ENCODE data around the gene CCDC117. TPM values are rescaled to one million over a fixed set of nuclear protein-coding genes. Genes with fewer than 3 reads are reported as not detected.

The CCDC117 gene, protein sequence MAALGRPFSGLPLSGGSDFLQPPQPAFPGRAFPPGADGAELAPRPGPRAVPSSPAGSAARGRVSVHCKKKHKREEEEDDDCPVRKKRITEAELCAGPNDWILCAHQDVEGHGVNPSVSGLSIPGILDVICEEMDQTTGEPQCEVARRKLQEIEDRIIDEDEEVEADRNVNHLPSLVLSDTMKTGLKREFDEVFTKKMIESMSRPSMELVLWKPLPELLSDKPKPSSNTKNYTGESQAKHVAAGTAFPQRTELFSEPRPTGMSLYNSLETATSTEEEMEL
- polyA plus RNA-seq, result 10 to 100 TPM in 2 of 4 donors, 1 to 10 TPM in 2; 7.8 to 33.4 (median 9.4) TPM
- long read RNA-seq, donor 1, transcript CCDC117-201 (5 exons, 3,985 nt), result major isoform, 19 of 19 reads
- long read RNA-seq, donor 1, partial matches to known transcripts, result 0 of 19 reads
- long read RNA-seq, donor 1, other reads (novel, unspliced or antisense), result 0 of 19 reads
- long read RNA-seq, donor 2, partial matches to known transcripts, result 0 of 3 reads
- long read RNA-seq, donor 2, other reads (novel, unspliced or antisense), result 0 of 3 reads
- long read RNA-seq, donor 3, partial matches to known transcripts, result 0 of 4 reads
- long read RNA-seq, donor 3, other reads (novel, unspliced or antisense), result 0 of 4 reads
- long read RNA-seq, donor 4, result 0 reads
- long read RNA-seq, donor 5, partial matches to known transcripts, result 0 of 2 reads
- long read RNA-seq, donor 5, other reads (novel, unspliced or antisense), result 0 of 2 reads
- long read RNA-seq, donor 6, transcript CCDC117-201 (5 exons, 3,985 nt), result major isoform, 9 of 9 reads
- long read RNA-seq, donor 6, partial matches to known transcripts, result 0 of 9 reads
- long read RNA-seq, donor 6, other reads (novel, unspliced or antisense), result 0 of 9 reads
- long read RNA-seq, donor 7, transcript CCDC117-201 (5 exons, 3,985 nt), result major isoform, 10 of 11 reads
- long read RNA-seq, donor 7, partial matches to known transcripts, result 0 of 11 reads
- long read RNA-seq, donor 7, other reads (novel, unspliced or antisense), result 0 of 11 reads
- long read RNA-seq, donor 8, result 0 reads
- long read RNA-seq, donor 9, partial matches to known transcripts, result 0 of 2 reads
- long read RNA-seq, donor 9, other reads (novel, unspliced or antisense), result 0 of 2 reads
- long read RNA-seq, donor 10, transcript CCDC117-201 (5 exons, 3,985 nt), result major isoform, 6 of 6 reads
- long read RNA-seq, donor 10, partial matches to known transcripts, result 0 of 6 reads
- long read RNA-seq, donor 10, other reads (novel, unspliced or antisense), result 0 of 6 reads

DNA sequence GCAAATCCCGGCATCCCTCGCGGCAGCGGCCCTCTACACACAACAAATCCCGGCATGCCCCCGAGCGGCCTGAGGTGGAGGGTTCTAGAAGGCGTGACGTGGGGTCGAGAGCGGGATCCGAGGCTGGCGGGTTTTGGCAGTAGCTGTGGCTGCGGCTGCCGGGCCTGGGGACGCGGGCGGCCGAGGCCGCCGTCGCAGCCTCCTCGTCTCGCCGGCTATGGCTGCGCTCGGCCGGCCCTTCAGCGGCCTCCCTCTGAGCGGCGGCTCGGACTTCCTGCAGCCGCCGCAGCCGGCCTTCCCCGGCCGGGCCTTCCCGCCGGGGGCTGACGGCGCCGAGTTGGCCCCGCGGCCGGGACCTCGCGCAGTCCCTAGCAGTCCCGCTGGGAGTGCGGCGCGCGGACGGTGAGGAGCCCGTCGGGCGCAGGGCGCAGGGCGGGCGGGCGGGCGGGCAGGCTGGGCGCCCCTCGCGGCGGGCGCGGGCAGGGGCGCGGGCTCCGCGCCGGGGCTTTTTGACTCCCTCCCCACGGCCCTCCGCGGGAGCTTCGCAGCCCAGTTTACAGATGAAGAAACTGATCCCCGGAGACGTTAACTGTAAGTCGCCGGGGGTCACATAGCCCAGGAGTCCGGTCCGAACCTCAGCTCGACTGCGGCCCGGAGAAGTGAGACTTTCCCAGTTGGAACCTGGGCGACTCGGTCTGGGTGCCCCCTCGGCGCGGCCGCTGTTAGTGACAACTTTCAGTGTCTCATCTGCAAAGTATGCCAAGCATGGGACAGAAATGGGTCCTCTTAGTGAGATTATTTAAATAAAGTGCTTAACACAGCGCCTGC lies at the start of gene CCDC117:
CCDC117 (plus strand) TSS at position 63 of the 828 bp plus-strand sequence; CDS start at position 218, 155 bp downstream.
- H3K36me3 ChIP-seq (ENCODE audit: control insufficient read depth in 3 of 3, insufficient read depth in 2 of 3, low read depth in 1 of 3, low read length in 3 of 3), result peaks cover 0 to 30% (median 4%) of the 10 kb centered on the region in 3 donors
- 0 to 1% (median 0%) methylated on average over 60 to 92 of the region's 92 CpGs for WGBS, 3 donors
- FAIRE-seq (no peak), DNase-seq (peak; percentile 93 to 98)
- peaks cover 0 to 4% of the 10 kb centered on the region in 2 donors for H3K9me3 ChIP-seq (ENCODE audit: control insufficient read depth in 2 of 2, insufficient read depth in 1 of 2, low read depth in 1 of 2, low read length in 1 of 2)
- H3K4me1 ChIP-seq (ENCODE audit: control insufficient read depth in 3 of 3, insufficient read depth in 2 of 3, low read depth in 1 of 3, low read length in 2 of 3), result peaks cover 0 to 13% (median 3%) of the 10 kb centered on the region in 3 donors
- peak within 1 kb of the TSS; percentile 72 to 96 (median 85) for H3K27ac ChIP-seq (ENCODE audit: low read depth in 1 of 3, low read length in 2 of 3)
- peak within 1 kb of the TSS; percentile 71 to 91 (median 84) for H3K4me3 ChIP-seq (ENCODE audit: low read depth in 1 of 3, low read length in 3 of 3)
- H3K27me3 ChIP-seq (ENCODE audit: control insufficient read depth in 3 of 3, insufficient read depth in 3 of 3, low read length in 3 of 3), result no peaks in the 10 kb centered on the region

DNA sequence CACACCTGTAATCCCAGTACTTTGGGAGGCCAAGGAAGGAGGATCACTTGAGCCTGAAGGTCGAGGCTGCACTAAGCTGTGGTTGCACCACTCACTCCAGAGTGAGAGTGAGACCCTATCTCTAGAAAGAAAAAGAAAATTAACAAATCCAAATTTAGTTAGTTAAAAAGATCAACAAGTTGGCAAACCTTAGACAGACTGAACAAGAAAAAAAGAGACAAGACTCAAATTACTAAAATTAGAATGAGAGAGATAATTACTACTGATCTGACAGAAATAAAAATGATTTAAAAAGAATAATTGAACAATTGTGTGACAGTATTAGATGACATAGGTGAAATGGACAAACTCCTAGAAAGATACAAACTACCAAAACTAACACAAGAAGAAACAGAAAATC lies 44.5 kb upstream of the CCDC117 start:
- 86 to 94% (median 86%) methylated on average over 1 of the region's 1 CpG for WGBS, 3 donors
- no peak overlapping the region for H3K27ac ChIP-seq (ENCODE audit: low read depth in 1 of 3, low read length in 2 of 3)
- no peaks in the 10 kb centered on the region for H3K9me3 ChIP-seq (ENCODE audit: control insufficient read depth in 2 of 2, insufficient read depth in 1 of 2, low read depth in 1 of 2, low read length in 1 of 2)
- no peak for DNase-seq
- no peak for FAIRE-seq
- H3K4me1 ChIP-seq (ENCODE audit: control insufficient read depth in 3 of 3, insufficient read depth in 2 of 3, low read depth in 1 of 3, low read length in 2 of 3), result no peaks in the 10 kb centered on the region
- H3K27me3 ChIP-seq (ENCODE audit: control insufficient read depth in 3 of 3, insufficient read depth in 3 of 3, low read length in 3 of 3), result no peaks in the 10 kb centered on the region
- H3K36me3 ChIP-seq (ENCODE audit: control insufficient read depth in 3 of 3, insufficient read depth in 2 of 3, low read depth in 1 of 3, low read length in 3 of 3), result peaks cover 0 to 43% (median 0%) of the 10 kb centered on the region in 3 donors
- no peak overlapping the region for H3K4me3 ChIP-seq (ENCODE audit: low read depth in 1 of 3, low read length in 3 of 3)

DNA sequence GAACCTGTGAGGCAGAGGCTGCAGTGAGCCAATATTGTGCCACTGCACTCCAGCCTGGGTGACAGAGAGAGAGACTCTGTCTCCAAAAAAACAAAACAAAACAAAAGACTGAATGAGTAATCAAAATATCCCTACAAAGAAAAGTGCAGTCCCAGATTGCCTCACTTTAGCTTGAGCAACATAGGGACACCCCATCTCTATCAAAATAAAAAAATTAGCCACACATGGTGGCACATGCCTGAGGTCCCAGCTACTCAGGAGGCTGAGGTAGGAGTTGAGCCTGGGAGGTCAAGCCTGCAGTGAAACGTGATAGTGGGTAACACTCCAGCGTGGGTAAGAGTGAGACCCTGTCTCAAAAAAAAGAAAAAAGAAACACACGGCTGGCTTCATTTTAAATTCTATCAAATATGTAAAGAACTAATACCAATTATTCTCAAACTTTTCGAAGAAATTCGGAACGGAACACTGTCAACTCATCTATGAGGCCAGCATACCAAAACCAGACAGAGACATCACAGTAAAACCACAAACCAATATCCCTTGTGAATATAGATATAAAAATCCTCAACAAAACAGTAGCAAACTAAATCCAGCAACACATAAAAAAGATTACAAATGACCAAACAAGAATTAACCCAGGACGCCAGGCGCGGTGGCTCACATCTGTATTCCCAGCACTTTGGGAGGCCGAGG lies 43.7 kb upstream of the CCDC117 start:
- no peak for FAIRE-seq
- Histone ChIP-seq H3K27me3 (ENCODE audit: control insufficient read depth in 3 of 3, insufficient read depth in 3 of 3, low read length in 3 of 3) (no peaks in the 10 kb centered on the region), H3K4me3 (ENCODE audit: low read depth in 1 of 3, low read length in 3 of 3) (no peak overlapping the region), H3K36me3 (ENCODE audit: control insufficient read depth in 3 of 3, insufficient read depth in 2 of 3, low read depth in 1 of 3, low read length in 3 of 3) (peaks cover 0 to 44% (median 0%) of the 10 kb centered on the region in 3 donors), H3K27ac (ENCODE audit: low read depth in 1 of 3, low read length in 2 of 3) (no peak overlapping the region), H3K9me3 (ENCODE audit: control insufficient read depth in 2 of 2, insufficient read depth in 1 of 2, low read depth in 1 of 2, low read length in 1 of 2) (no peaks in the 10 kb centered on the region), H3K4me1 (ENCODE audit: control insufficient read depth in 3 of 3, insufficient read depth in 2 of 3, low read depth in 1 of 3, low read length in 2 of 3) (no peaks in the 10 kb centered on the region)
- 92 to 96% (median 94%) methylated on average over 10 of the region's 10 CpGs for WGBS, 3 donors
- no peak for DNase-seq

DNA sequence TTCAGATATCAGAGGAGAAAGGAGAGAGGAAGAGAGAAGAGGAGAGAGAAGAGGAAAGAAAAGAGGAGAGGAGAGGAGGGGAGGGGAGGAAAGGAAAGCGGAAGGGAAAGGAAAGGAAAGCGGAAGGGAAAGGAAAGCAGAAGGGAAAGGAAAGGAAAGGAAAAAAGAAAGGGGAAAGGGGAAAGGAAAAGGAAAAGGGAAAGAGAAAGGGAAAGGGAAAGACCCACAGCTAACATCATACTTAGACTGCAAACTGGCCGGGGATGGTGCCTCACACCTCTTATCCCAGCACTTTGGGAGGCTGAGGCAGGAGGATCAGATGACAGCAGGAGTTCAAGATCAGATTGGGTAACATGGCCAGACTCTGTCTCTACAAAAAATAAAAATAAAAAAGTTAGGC lies 42.3 kb upstream of the CCDC117 start:
- DNase-seq, result no peak
- WGBS, 3 donors, result 92 to 98% (median 96%) methylated on average over 3 of the region's 3 CpGs
- peaks cover 0 to 43% (median 0%) of the 10 kb centered on the region in 3 donors for H3K36me3 ChIP-seq (ENCODE audit: control insufficient read depth in 3 of 3, insufficient read depth in 2 of 3, low read depth in 1 of 3, low read length in 3 of 3)
- no peak overlapping the region for H3K27ac ChIP-seq (ENCODE audit: low read depth in 1 of 3, low read length in 2 of 3)
- H3K27me3 ChIP-seq (ENCODE audit: control insufficient read depth in 3 of 3, insufficient read depth in 3 of 3, low read length in 3 of 3), result no peaks in the 10 kb centered on the region
- H3K4me3 ChIP-seq (ENCODE audit: low read depth in 1 of 3, low read length in 3 of 3), result no peak overlapping the region
- FAIRE-seq, result no peak
- no peaks in the 10 kb centered on the region for H3K9me3 ChIP-seq (ENCODE audit: control insufficient read depth in 2 of 2, insufficient read depth in 1 of 2, low read depth in 1 of 2, low read length in 1 of 2)
- no peaks in the 10 kb centered on the region for H3K4me1 ChIP-seq (ENCODE audit: control insufficient read depth in 3 of 3, insufficient read depth in 2 of 3, low read depth in 1 of 3, low read length in 2 of 3)

DNA sequence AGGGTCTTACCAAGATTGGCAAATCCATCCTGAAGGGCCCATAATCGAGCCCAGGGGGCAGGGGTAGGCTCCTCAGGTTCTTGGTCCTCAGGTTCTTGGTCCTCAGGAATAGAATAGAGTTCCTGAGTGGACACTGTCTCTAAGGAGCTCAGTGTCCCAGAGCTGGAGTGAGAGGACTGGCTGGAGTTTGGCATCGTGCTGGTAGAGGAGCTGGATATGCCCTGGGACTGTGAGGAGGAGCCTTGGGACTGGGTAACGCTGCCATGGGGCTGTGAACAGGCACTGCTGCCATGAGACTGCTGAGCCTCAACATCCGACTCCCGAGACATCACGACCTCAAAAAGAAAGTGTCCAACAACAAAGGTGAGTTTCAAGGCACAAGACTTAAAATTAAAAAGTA lies 38.1 kb upstream of the CCDC117 start:
- DNase-seq, result no peak
- Histone ChIP-seq H3K4me3 (ENCODE audit: low read depth in 1 of 3, low read length in 3 of 3) (no peak overlapping the region), H3K9me3 (ENCODE audit: control insufficient read depth in 2 of 2, insufficient read depth in 1 of 2, low read depth in 1 of 2, low read length in 1 of 2) (no peaks in the 10 kb centered on the region), H3K36me3 (ENCODE audit: control insufficient read depth in 3 of 3, insufficient read depth in 2 of 3, low read depth in 1 of 3, low read length in 3 of 3) (peaks cover 0 to 30% (median 0%) of the 10 kb centered on the region in 3 donors), H3K27ac (ENCODE audit: low read depth in 1 of 3, low read length in 2 of 3) (no peak overlapping the region), H3K4me1 (ENCODE audit: control insufficient read depth in 3 of 3, insufficient read depth in 2 of 3, low read depth in 1 of 3, low read length in 2 of 3) (peaks cover 0 to 17% (median 2%) of the 10 kb centered on the region in 3 donors), H3K27me3 (ENCODE audit: control insufficient read depth in 3 of 3, insufficient read depth in 3 of 3, low read length in 3 of 3) (no peaks in the 10 kb centered on the region)
- 92 to 97% (median 93%) methylated on average over 6 of the region's 6 CpGs for WGBS, 3 donors
- FAIRE-seq, result no peak

DNA sequence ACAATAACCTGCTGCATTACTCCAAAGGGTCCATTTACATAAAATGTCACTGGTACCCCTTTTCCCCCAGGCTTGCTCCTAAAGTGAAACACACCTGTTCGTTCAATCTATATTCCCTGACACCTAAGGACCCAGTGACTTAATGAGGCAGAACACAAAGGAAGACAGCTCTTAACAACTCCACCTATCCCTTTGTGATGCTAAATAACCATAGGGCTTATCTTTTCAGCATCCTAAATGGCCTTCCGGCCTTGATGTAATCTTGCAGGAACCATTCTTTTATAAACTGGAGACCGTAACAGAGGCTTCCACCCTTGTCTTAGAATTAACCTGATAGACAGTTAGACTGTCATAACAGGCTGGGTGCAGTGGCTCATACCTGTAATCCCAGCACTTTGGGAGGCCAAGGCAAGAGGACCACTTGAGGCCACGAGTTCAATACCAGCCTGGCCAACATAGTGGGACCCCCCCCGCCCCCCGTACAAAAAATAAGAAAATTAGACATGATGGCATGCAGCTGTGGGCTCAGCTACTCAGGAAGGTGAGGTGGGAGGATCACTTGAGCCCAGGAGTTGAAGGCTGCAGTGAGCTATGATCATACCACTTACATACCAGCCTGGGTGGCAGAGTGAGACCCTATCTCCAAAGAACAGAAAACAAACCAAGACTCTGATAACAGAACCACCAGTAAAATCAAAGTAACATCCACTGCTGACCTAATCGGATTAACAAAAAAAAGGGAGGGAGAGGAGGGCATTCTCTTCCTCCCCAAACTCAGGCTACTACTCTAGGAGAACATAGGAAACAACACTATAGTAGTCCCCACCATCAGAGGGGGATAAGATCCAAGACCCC lies 36.0 kb upstream of the CCDC117 start:
- FAIRE-seq, result no peak
- DNase-seq, result no peak
- Histone ChIP-seq H3K27ac (ENCODE audit: low read depth in 1 of 3, low read length in 2 of 3) (no peak overlapping the region), H3K9me3 (ENCODE audit: control insufficient read depth in 2 of 2, insufficient read depth in 1 of 2, low read depth in 1 of 2, low read length in 1 of 2) (no peaks in the 10 kb centered on the region), H3K4me1 (ENCODE audit: control insufficient read depth in 3 of 3, insufficient read depth in 2 of 3, low read depth in 1 of 3, low read length in 2 of 3) (peaks cover 0 to 21% (median 2%) of the 10 kb centered on the region in 3 donors), H3K27me3 (ENCODE audit: control insufficient read depth in 3 of 3, insufficient read depth in 3 of 3, low read length in 3 of 3) (no peaks in the 10 kb centered on the region), H3K36me3 (ENCODE audit: control insufficient read depth in 3 of 3, insufficient read depth in 2 of 3, low read depth in 1 of 3, low read length in 3 of 3) (peaks cover 0 to 24% (median 0%) of the 10 kb centered on the region in 3 donors), H3K4me3 (ENCODE audit: low read depth in 1 of 3, low read length in 3 of 3) (no peak overlapping the region)
- 71 to 79% (median 74%) methylated on average over 7 of the region's 7 CpGs for WGBS, 3 donors

Data from small intestine (tissue), 16 donors.